C4-2B (cell line): ENCODE results near the gene ZNF689.

Source experiments
- ZFX ChIP-seq: fragments of 450-650 bp; IDR thresholded peaks from 2 replicates; pipeline ENCODE4 v1.6.1; 2017
- TF ChIP-seq, protein P1 (sequence below): fragments of 450-650 bp; conservative IDR thresholded peaks from 2 replicates; pipeline ENCODE4 v1.5.1; 2017; ENCODE audit warnings: mild to moderate bottlenecking

DNA sequence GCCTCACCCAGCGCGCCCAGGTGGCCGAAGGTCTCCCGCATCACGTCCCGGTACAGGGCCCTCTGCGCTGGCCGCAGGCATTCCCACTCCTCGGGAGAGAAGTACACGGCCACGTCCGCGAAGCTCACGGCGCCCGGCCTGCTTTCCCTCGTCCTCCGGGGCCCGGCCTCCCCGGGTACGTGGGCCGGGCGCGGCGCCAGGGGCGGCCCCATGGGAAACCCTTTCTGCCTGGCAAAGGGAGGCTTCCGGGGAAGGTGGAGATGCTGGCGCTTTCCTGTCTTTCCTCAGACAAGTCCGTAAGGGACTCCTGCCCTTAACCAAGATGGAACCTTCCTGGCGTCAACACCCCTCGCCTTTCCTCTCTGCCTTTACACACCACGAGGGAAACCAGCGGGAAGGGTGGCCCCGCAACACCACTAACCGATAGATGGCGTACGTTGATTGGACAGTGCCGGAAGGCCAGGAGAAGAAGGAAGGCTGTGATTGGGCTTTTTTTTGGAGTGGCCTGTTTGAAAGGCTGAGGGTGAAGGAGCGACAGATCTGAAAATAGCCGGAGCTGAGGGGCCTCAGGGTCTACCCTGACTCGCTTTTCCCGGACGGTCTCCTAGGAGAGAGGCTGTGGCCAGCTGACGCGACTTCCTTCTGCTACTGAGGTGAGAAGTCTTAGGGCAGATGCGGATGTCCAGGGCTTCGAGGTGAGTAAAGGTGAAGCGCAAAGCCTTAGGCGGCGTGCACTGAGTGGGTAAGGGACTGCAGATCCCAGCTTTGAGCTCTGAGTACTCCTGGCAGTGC lies 24.6 kb downstream of the ZNF689 start, which contains the start of gene ZNF785:
- TF ChIP-seq, protein P1, sequence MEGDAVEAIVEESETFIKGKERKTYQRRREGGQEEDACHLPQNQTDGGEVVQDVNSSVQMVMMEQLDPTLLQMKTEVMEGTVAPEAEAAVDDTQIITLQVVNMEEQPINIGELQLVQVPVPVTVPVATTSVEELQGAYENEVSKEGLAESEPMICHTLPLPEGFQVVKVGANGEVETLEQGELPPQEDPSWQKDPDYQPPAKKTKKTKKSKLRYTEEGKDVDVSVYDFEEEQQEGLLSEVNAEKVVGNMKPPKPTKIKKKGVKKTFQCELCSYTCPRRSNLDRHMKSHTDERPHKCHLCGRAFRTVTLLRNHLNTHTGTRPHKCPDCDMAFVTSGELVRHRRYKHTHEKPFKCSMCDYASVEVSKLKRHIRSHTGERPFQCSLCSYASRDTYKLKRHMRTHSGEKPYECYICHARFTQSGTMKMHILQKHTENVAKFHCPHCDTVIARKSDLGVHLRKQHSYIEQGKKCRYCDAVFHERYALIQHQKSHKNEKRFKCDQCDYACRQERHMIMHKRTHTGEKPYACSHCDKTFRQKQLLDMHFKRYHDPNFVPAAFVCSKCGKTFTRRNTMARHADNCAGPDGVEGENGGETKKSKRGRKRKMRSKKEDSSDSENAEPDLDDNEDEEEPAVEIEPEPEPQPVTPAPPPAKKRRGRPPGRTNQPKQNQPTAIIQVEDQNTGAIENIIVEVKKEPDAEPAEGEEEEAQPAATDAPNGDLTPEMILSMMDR = no peak
- no peak for TF ChIP-seq ZFX
